HepG2 (cell line): ENCODE results near the gene LZTS2. TPM values are rescaled to one million over a fixed set of nuclear protein-coding genes. Genes with fewer than 3 reads are reported as not detected.

Experiments used
- CAMTA2 ChIP-seq: sonication (generic); formaldehyde crosslinking; IDR thresholded peaks from 2 replicates; pipeline ENCODE4 v1.4.0; 2020; ENCODE audit warnings: mild to moderate bottlenecking, missing genetic modification reagents, borderline replicate concordance
- IRF2 ChIP-seq: IDR thresholded peaks from 2 replicates; pipeline ENCODE4 v1.6.1; 2018; ENCODE audit warnings: missing genetic modification reagents, missing compliant biosample characterization
- MLX ChIP-seq: IDR thresholded peaks from 2 replicates; pipeline ENCODE4 v1.6.1; 2016
- PAXIP1 ChIP-seq: sonication (generic); formaldehyde crosslinking; conservative IDR thresholded peaks from 2 replicates; pipeline ENCODE4 v1.4.0; 2020; ENCODE audit warnings: mild to moderate bottlenecking, missing genetic modification reagents, moderate library complexity
- PHF20 ChIP-seq: sonication (generic); formaldehyde crosslinking; IDR thresholded peaks from 2 replicates; pipeline ENCODE4 v1.5.0; 2020; ENCODE audit warnings: mild to moderate bottlenecking, missing genetic modification reagents
- TCF7 ChIP-seq: sonication (generic); IDR thresholded peaks from 2 replicates; pipeline ENCODE4 v1.6.1; 2016; ENCODE audit warnings: antibody characterized with exemption, low read depth
- ZNF253 ChIP-seq: sonication (generic); formaldehyde crosslinking; IDR thresholded peaks from 2 replicates; pipeline ENCODE4 v1.8.0; 2022; ENCODE audit warnings: mild to moderate bottlenecking, missing genetic modification reagents, borderline replicate concordance
- ZNF333 ChIP-seq: sonication (generic); formaldehyde crosslinking; IDR thresholded peaks from 2 replicates; pipeline ENCODE4 v1.4.0; 2020; ENCODE audit warnings: mild to moderate bottlenecking, missing genetic modification reagents, borderline replicate concordance
- ZNF362 ChIP-seq: sonication (generic); formaldehyde crosslinking; IDR thresholded peaks from 2 replicates; pipeline ENCODE4 v1.4.0; 2020; ENCODE audit warnings: missing genetic modification reagents, mild to moderate bottlenecking, borderline replicate concordance
- ZNF407 ChIP-seq: sonication (generic); formaldehyde crosslinking; IDR thresholded peaks from one replicate; pipeline ENCODE4 v1.5.1; 2020; ENCODE audit warnings: mild to moderate bottlenecking, missing genetic modification reagents; ENCODE audit errors: not compliant biosample characterization
- ZNF674 ChIP-seq: sonication (generic); formaldehyde crosslinking; IDR thresholded peaks from 2 replicates; pipeline ENCODE4 v1.5.0; 2020; ENCODE audit warnings: low read depth, mild to moderate bottlenecking, missing genetic modification reagents
- polyA plus RNA-seq, 8 experiments: library from polyadenylated mRNA; depleted of rRNA in 3 of 8; stranded (reverse) in 7 of 8; unstranded in 1 of 8; fragments of >200 nt; fragmentation: Illumina TruSeq in 4 of 8; extraction: Trizol in 4 of 8; gene quantifications; 2 replicates each; pipeline versions ENCODE4 v1.2.1 to v1.2.3, GENCODE V29; 2011 to 2016; ENCODE audit warnings: low read depth in 4 of 8, missing spikeins in 1 of 8, mixed read lengths in 1 of 8; ENCODE audit not compliant: insufficient read depth in 1 of 8
- total RNA-seq, 5 experiments: library from RNA; depleted of rRNA; stranded (reverse); fragments of >200 nt; fragmentation: Illumina TruSeq; extraction: Trizol; gene quantifications; 2 replicates each; pipeline ENCODE4 v1.2.3, GENCODE V29; 2016; ENCODE audit warnings: low read depth in 1 of 5

Gene LZTS2
- total and polyA plus RNA-seq, 2 of the 13 experiments (the other 11 are each of a cell fraction or from before 2014, with no cell fraction given) = 43.6 to 65.6 TPM

GRCh38 chr10:101011517-101012423, 12.2 kb downstream of the LZTS2 start (continued):
- TF ChIP-seq ZNF362 (no peak), PAXIP1 (no peak), ZNF253 (CRISPR knock-in tag) (no peak), ZNF333 (CRISPR knock-in tag) (no peak), PHF20 (no peak), ZNF674 (CRISPR knock-in tag) (no peak), CAMTA2 (CRISPR knock-in tag) (no peak), MLX (CRISPR knock-in tag) (no peak), ZNF407 (CRISPR knock-in tag) (no peak), IRF2 (peak; percentile 6; the same call in 1 of the 2 replicates), TCF7 (no peak)
